HFF-Myc (cell line): ENCODE results near the gene GET4.

Experiments used
- DNase-seq: peaks from one replicate; pipeline ENCODE4 v3.0.0-alpha.2; 2011; ENCODE audit warnings: low read depth; ENCODE audit errors: extremely low read depth
- H3K4me3 ChIP-seq: replicated peaks from 2 replicates; pipeline ENCODE4 v1.5.1; 2011; ENCODE audit warnings: low read depth, mild to moderate bottlenecking, control low read depth, low read length
- TF ChIP-seq, protein P1 (sequence below): IDR thresholded peaks from 2 replicates; pipeline ENCODE4 v1.5.1; 2012; ENCODE audit warnings: mild to moderate bottlenecking, low read depth, low read length, control low read depth; ENCODE audit errors: missing control alignments

Gene GET4

DNA sequence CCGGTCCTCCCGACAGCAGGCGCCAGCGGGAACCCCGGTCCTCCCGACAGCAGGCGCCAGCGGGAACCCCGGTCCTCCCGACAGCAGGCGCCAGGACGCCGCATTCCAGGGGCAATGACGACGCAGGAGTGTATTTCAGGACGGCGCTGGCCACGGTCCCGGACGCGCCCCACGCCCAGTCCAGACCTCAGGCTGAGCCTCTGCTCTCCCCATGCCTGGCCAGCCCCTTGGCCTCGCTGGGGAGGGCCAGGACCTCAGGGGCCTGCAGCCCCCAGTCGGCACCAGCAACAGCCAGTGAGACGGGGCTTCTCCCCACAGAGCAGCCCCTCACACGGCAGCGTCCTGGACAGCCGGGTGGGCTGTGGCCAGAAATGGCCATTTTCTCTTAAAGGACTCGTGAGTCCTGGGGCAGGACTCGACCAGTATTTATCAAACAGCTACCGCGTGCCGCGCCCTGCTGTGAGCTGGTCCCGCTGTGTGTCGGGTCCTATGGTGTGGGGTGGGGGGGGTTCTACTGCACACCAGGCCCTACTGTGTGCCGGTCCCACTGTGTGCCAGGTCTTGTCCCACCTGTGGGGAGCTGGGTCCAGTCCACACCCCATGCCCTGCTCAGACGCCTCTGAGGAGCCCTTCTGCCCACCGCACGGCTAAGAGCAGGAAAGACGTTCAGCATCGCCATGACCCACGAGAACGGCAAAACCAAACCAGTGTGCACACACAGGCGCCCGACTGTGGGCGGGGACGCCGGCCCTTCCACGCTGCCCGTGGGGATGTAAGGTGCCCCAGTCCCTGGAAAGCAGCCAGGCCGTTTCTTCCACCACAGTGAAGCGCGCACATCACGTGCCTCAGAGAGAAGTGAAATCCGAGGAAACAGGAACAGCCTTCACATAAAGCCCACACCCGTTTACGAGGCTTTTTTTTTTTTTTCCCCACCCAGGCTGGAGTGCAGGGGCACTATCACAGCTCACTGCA, 33.3 kb downstream of the GET4 start:
- H3K4me3 ChIP-seq: no peak overlapping the region
- TF ChIP-seq, protein P1, sequence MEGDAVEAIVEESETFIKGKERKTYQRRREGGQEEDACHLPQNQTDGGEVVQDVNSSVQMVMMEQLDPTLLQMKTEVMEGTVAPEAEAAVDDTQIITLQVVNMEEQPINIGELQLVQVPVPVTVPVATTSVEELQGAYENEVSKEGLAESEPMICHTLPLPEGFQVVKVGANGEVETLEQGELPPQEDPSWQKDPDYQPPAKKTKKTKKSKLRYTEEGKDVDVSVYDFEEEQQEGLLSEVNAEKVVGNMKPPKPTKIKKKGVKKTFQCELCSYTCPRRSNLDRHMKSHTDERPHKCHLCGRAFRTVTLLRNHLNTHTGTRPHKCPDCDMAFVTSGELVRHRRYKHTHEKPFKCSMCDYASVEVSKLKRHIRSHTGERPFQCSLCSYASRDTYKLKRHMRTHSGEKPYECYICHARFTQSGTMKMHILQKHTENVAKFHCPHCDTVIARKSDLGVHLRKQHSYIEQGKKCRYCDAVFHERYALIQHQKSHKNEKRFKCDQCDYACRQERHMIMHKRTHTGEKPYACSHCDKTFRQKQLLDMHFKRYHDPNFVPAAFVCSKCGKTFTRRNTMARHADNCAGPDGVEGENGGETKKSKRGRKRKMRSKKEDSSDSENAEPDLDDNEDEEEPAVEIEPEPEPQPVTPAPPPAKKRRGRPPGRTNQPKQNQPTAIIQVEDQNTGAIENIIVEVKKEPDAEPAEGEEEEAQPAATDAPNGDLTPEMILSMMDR: no peak
- no peak for DNase-seq

GRCh38 chr7:910441-910861, 34.1 kb downstream of the GET4 start:
- no peak for DNase-seq
- TF ChIP-seq, protein P1: no peak
- no peak overlapping the region for H3K4me3 ChIP-seq

- no peak overlapping the region for H3K4me3 ChIP-seq
- no peak for DNase-seq
- TF ChIP-seq, protein P1: no peak
Observed at GRCh38 chr7:910931-911431, 34.6 kb downstream of the GET4 start.

DNA sequence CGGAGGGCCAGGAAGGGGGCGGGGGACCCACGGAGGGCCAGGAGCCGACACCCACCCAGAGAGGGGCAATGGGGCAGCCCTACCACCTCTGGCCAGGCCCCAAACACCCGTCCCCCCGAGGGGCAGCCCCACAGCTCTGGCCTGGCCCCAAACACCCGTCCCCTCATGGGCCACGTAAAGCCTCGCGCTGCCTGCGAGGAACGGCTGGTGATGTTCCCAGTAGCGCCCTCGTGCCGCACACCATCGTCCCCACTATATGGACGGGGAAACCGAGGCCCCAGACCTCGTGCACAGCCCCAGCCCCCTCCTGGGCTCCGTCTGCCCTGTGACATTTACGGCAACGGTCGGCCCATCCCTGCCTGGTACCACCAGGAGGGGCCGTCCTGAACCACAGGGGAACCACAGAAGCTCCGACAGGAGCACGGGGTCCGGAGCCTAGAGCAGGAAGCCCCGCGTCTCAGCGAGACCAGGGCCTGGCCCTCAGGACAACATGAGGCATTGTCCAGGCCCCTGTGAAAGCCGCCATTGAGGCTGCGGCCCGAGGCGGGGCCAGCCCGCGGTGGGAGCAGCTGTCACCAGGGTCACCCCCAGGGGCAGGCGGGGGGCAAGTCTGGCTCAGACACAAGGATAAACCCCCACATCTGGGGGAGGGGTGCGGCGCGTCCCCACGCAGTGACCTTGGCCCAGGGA, 35.6 kb downstream of the GET4 start:
- H3K4me3 ChIP-seq: no peak overlapping the region
- DNase-seq: no peak
- TF ChIP-seq, protein P1: no peak

DNA sequence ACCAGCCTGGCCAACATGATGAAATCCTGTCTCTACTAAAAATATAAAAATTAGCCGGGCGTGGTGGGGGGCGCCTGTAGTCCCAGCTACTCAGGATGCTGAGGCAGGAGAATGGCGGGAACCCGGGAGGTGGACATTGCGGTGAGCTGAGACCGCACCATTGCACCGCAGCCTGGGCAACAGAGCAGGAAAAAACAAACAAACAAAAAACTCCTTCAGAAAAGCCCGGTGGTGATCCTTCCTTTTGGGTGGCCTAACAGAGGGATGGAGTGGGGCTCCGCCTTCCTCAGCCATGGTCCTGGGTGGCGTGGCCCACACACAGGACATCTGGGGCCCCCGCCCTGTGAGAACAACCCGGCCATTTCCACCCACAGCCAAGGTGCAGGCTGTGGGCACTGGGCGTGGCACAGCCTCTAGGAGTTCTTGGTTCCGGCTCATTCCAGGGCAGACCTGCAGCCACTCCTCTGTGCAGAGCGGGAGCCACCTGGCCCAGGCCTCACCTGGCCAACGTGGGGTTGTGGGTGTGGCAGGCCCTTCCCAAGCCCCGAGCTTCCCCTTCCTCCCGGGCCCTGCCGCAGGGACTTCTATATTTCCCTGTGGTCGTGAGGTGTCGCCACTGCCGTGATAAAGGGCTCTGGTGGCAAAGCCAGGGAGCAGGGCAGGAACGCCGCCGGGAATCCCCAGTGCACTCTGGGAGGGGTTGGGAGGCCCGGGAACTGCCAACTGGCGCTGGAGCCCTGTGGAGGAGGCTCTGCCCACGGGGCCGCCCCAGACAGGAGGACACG, 37.6 kb downstream of the GET4 start:
- TF ChIP-seq, protein P1: no peak
- no peak for DNase-seq
- H3K4me3 ChIP-seq: no peak overlapping the region

- TF ChIP-seq, protein P1: no peak
- DNase-seq: no peak
- H3K4me3 ChIP-seq: no peak overlapping the region
Observed at GRCh38 chr7:914521-915194, 38.3 kb downstream of the GET4 start.
